Measurements from ENCODE around the gene EFCAB14. TPM values are rescaled to one million over a fixed set of nuclear protein-coding genes. Genes with fewer than 3 reads are reported as not detected.

The EFCAB14 gene
- total and polyA plus RNA-seq, 2 experiments from 2014 or later = 23.3 to 49.0 TPM

GRCh38 chr1:46719689-46720088, 775 bp upstream of the EFCAB14 start:
- no peak overlapping the region for H3K27ac Mint-ChIP-seq
- Histone ChIP-seq H3K4me2 (peak overlapping the region; percentile 61), H2AFZ (peak overlapping the region; percentile 44), H3K9me2 (ENCODE audit: insufficient read depth) (no peaks in the 10 kb centered on the region), H3K4me1 (ENCODE audit: insufficient read depth) (peaks cover 19% of the 10 kb centered on the region), H3K4me3 (peak overlapping the region; percentile 92), H3K79me2 (replicated peaks; ENCODE audit: insufficient read depth) (peaks cover 25% of the 10 kb centered on the region), H4K20me1 (replicated peaks; ENCODE audit: insufficient read depth) (peaks cover 25% of the 10 kb centered on the region), H3K27me3 (ENCODE audit: insufficient read depth) (no peaks in the 10 kb centered on the region), H3F3A (replicated peaks; ENCODE audit: low read depth) (no peaks in the 10 kb centered on the region), H3K36me3 (ENCODE audit: insufficient read depth) (peaks cover 9% of the 10 kb centered on the region; the same call in 1 of the 2 replicates), H3K27ac (ENCODE audit: low read depth) (no peak overlapping the region)
- peaks cover 2% of the 10 kb centered on the region for H3K27me3 Mint-ChIP-seq (ENCODE audit: insufficient read depth, low read depth, poor library complexity)
- peak; percentile 12 for DNase-seq (ENCODE audit: low spot score)
- peak overlapping the region; percentile 94 for H3K4me3 Mint-ChIP-seq
- no peak for ATAC-seq
- H3K9me3 Mint-ChIP-seq = no peaks in the 10 kb centered on the region; the same call in 2 of the 3 replicates
- H3K4me1 Mint-ChIP-seq = peaks cover 20% of the 10 kb centered on the region
- TF ChIP-seq REST (IDR thresholded peaks at IDR 0.05; ENCODE audit: unreplicated experiment) = no peak
- peaks cover 12% of the 10 kb centered on the region for H3K36me3 Mint-ChIP-seq (ENCODE audit: low read depth)

GRCh38 chr1:46718340-46718726, 581 bp downstream of the EFCAB14 start:
- H3K4me1 Mint-ChIP-seq = peaks cover 20% of the 10 kb centered on the region
- H3K4me1 ChIP-seq (ENCODE audit: insufficient read depth) = peaks cover 19% of the 10 kb centered on the region
- ATAC-seq (peak; percentile 37), DNase-seq (ENCODE audit: low spot score) (no peak)
- H3F3A ChIP-seq (replicated peaks; ENCODE audit: low read depth) = no peaks in the 10 kb centered on the region
- peaks cover 16% of the 10 kb centered on the region for H3K36me3 Mint-ChIP-seq (ENCODE audit: low read depth)
- no peaks in the 10 kb centered on the region; the same call in 2 of the 3 replicates for H3K9me3 Mint-ChIP-seq
- H3K9me2 ChIP-seq (ENCODE audit: insufficient read depth) = no peaks in the 10 kb centered on the region
- peaks cover 25% of the 10 kb centered on the region for H4K20me1 ChIP-seq (replicated peaks; ENCODE audit: insufficient read depth)
- peak overlapping the region; percentile 55; the same call in 1 of the 2 replicates for H3K27ac ChIP-seq (ENCODE audit: low read depth)
- peaks cover 29% of the 10 kb centered on the region for H3K79me2 ChIP-seq (replicated peaks; ENCODE audit: insufficient read depth)
- H3K27ac Mint-ChIP-seq = peak overlapping the region; percentile 81
- peak overlapping the region; percentile 92 for H3K4me3 ChIP-seq
- H3K27me3 Mint-ChIP-seq (ENCODE audit: insufficient read depth, low read depth, poor library complexity) = peaks cover 2% of the 10 kb centered on the region
- H3K36me3 ChIP-seq (ENCODE audit: insufficient read depth) = peaks cover 12% of the 10 kb centered on the region
- H3K4me3 Mint-ChIP-seq = peak overlapping the region; percentile 94
- H3K27me3 ChIP-seq (ENCODE audit: insufficient read depth) = no peaks in the 10 kb centered on the region
- H2AFZ ChIP-seq = no peak overlapping the region
- H3K4me2 ChIP-seq = peak overlapping the region; percentile 94
- TF ChIP-seq ETS1 (IDR thresholded peaks at IDR 0.05) (no peak), EZH2phosphoT487 (IDR thresholded peaks at IDR 0.05; ENCODE audit: unreplicated experiment) (no peak), CREB1 (CRISPR knock-in tag; IDR thresholded peaks at IDR 0.05; ENCODE audit: low read depth) (no peak), ZNF114 (CRISPR knock-in tag; IDR thresholded peaks at IDR 0.05) (no peak), STAT1 (IDR thresholded peaks at IDR 0.05; ENCODE audit: unreplicated experiment) (no peak), JUNB (IDR thresholded peaks at IDR 0.05; ENCODE audit: unreplicated experiment) (no peak), POLR2AphosphoS5 (IDR thresholded peaks at IDR 0.05; ENCODE audit: low read depth) (no peak), CTCF (conservative IDR thresholded peaks at IDR 0.05; ENCODE audit: low read depth in 2 of 2) (no peak), ZNF462 (CRISPR knock-in tag; IDR thresholded peaks at IDR 0.05) (no peak)
